HG03565 (cell line): Measurements from ENCODE around the gene RHBDD2.

Source experiments
- ATAC-seq: cut with Tn5 transposase; IDR thresholded peaks from one replicate; pipeline ENCODE4 v1.9.1; 2021; ENCODE audit warnings: mild to moderate bottlenecking, moderate library complexity; ENCODE audit not compliant: unreplicated experiment

RHBDD2 gene

DNA sequence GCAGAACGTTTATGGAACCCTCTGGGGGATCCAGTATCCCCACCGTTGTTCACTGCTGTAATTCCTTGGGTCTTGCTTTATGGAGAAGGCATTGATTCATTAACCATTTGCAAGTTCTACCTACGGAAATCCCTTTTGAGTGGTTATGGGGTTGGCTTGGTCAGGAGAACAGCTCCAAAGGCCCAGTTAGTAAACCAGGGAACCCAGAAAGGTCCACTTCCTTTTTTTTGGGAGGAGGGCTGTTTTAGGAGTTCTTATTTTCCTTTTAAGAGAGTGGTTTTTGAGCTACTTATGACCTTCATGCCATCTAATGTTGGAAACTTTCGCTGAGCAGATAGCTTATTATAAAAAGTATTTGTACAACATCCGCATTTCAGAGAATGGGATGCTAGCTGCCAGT lies 37.4 kb downstream of the RHBDD2 start:
- ATAC-seq: no peak

- ATAC-seq: no peak
Measured at GRCh38 chr7:75916685-75917634, 38.1 kb downstream of the RHBDD2 start.

GRCh38 chr7:75920431-75921161 lies 41.8 kb downstream of the RHBDD2 start:
- ATAC-seq: no peak

- ATAC-seq: no peak
Measured at GRCh38 chr7:75921479-75921878, 42.6 kb downstream of the RHBDD2 start.

- no peak for ATAC-seq
Measured at GRCh38 chr7:75922966-75923603, 44.3 kb downstream of the RHBDD2 start.

DNA sequence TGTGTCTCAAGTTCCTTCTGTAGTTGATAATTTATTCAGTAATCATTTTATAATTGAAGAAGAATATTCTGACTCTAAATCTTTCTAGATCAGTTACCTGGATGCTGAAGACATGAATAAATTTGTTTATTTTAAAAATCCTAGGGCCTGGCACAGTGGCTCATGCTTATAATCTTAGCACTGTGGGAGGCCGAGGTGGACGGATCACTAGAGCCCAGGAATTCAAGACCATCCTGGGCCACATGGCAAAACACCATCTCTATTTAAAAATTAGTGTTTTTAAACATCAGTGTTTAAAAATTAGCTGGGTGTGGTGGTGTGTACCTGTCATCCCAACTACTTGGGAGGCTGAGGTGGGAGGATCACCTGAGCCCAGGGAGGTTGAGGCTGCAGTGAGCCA lies 45.4 kb downstream of the RHBDD2 start:
- ATAC-seq: no peak

GRCh38 chr7:75924889-75925288 lies 46.1 kb downstream of the RHBDD2 start:
- ATAC-seq: no peak

DNA sequence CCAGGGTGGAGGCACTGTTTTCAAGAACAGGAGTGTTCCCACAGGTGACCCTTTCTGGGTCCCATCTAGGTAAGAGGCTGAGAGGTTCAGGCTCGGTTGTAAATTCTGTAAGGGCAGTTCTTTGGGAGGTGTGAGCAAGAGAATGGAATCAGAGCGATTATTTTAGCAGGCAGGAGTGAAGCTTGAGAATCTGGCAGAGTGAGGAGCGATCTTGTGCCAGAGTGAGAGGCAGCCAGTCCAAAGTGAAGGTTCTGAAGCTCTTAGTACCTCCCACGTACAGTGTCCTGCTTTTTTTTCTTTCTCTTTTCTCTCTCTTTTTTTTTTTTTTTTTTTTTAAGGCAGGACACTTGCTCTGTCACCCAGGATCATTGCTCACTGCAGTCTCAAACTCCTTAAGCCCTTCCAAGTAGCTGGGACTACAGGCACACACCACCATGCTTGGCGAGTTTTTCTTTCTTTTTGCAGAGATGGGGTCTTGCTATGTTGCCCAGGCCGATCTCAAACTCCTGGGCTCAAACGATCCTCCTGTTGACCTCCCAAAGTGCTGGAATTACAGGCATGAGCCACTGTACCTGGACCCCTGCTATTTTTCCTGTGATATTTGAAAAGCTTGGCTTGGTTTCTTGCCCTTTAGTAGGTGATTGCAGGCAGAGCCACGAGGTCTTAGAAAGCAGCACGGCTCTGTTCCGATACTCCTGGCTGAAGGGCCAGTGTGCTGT lies 47.0 kb downstream of the RHBDD2 start:
- ATAC-seq: no peak

DNA sequence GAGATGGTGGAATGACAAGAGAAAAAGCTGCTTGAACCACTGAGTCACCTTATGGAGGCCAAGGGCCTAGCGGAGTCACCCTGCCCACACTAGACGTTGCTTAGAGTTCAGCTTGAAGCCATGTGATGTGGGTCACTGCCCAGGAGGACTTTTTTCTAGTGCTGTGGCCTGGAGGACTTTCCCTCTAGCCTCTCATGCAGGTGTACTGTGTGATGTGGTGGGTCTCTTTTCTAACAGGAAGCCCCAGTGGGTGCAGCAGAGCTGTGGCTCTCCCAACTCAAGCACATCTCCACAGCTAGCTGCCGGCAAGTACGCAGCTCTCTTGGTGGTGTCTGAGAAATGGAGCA lies 49.7 kb downstream of the RHBDD2 start:
- peak; percentile 91 for ATAC-seq

- no peak for ATAC-seq
Measured at GRCh38 chr7:75931680-75932079, 52.8 kb downstream of the RHBDD2 start.

- no peak for ATAC-seq
Measured at GRCh38 chr7:75937958-75938786, 59.3 kb downstream of the RHBDD2 start.
